ENCODE data around the gene SIX3. TPM values are rescaled to one million over a fixed set of nuclear protein-coding genes. Genes with fewer than 3 reads are reported as not detected.
A peak's percentile ranks its signal among the peaks of the same experiment; 100 is the strongest.

Gene SIX3
- total RNA-seq, 3 donors from 2014 or later (not counting 1 experiment from before 2014, with no cell fraction given) = 0.15 to 0.39 TPM; not detected in 1

DNA sequence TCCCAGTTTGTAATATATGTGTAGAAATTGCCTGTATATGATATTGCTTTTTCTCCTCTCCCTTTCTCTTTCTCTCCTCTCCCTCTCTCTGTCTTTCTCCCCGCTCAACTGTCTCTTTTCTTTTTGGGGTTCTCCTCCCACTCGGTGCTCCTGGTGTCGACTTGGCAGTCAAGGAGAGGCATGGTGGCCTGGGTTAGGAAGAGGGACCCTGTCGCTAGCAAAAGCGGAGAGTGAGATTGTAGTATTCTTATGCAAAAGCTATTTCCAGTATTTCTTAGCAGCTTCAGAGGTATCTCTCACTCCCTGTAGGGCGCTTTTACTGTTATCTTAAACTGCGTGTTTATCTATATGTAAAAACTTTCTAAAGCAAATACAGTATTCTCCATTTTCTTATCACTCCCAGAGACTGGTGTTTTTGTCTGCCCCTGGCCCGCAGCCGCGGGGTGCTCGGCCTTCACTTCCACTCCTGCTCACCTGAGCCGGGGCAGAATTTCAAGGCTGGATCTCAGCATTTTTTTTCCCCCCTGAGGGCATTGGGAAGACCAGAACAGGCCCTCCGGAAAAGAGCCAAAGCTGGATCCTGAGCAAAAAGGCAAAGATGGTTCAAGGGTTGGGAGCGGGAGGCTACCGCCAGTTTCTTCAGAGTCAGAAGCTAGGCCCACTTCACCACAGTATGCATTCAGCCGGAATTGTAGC is 4.3 kb downstream of the SIX3 start:
- peaks cover 47% of the 10 kb centered on the region for H3K27me3 ChIP-seq (ENCODE audit: control insufficient read depth, insufficient read depth, low read length)
- ATAC-seq (no peak), DNase-seq (no peak)
- no peak overlapping the region for H3K27ac ChIP-seq (ENCODE audit: low read length)
- Mint-ChIP-seq H3K4me3 (peak overlapping the region; percentile 43), H3K9me3 (no peaks in the 10 kb centered on the region), H3K4me1 (peaks cover 9 to 38% of the 10 kb centered on the region in 2 donors), H3K27ac (no peak overlapping the region), H3K36me3 (no peaks in the 10 kb centered on the region), H3K27me3 (ENCODE audit: low read depth in 2 of 2) (peaks cover 70 to 83% of the 10 kb centered on the region in 2 donors)
- 45% methylated on average over 12 of the region's 16 CpGs for WGBS (ENCODE audit: insufficient coverage)
- no peaks in the 10 kb centered on the region for H3K36me3 ChIP-seq (ENCODE audit: control insufficient read depth, insufficient read depth, low read length)
- peaks cover 23% of the 10 kb centered on the region for H3K4me1 ChIP-seq (ENCODE audit: control insufficient read depth, insufficient read depth, low read length)
- H3K4me3 ChIP-seq (ENCODE audit: low read length) = no peak overlapping the region
- H3K9me3 ChIP-seq (ENCODE audit: control insufficient read depth, insufficient read depth, low read length) = no peaks in the 10 kb centered on the region
- TF ChIP-seq CTCF (IDR thresholded peaks at IDR 0.05) = no peak
- intact Hi-C loops (cut with micrococcal nuclease) = no loop called here

DNA sequence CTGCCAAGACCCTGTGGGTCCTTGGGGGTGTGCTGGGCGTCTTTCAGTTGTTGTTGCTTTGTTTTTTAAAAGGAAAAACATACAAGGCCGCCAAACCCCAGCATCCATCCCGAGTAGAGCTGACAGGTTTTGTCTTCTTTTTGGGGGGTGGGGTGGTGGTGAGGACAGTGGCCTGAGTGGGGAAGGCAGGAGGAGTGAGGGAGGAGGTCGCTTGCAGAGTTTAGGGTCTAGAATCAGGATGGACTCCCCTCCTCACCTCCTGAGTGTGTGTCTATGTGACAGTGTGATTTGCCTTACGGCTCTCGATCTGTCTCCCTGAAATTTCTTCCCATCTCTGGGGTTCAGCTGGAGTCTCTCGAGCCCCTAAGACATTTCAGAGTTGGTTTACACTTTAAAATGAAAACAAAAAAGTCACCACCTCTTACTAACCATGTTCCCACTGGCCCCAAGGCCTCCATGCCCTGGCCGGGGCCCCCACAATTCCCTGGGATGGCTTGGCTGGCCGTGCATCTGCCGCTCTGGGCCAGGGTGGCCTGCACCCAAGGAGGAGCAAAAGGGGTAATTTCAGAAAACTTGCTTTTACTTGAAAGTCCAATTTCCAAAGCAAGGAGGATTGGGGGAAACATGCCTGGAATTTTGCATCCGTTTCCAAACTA is 5.0 kb downstream of the SIX3 start:
- no peaks in the 10 kb centered on the region for H3K36me3 Mint-ChIP-seq
- ATAC-seq = no peak
- Histone ChIP-seq H3K4me3 (ENCODE audit: low read length) (no peak overlapping the region), H3K27ac (ENCODE audit: low read length) (no peak overlapping the region), H3K4me1 (ENCODE audit: control insufficient read depth, insufficient read depth, low read length) (peaks cover 17% of the 10 kb centered on the region), H3K36me3 (ENCODE audit: control insufficient read depth, insufficient read depth, low read length) (no peaks in the 10 kb centered on the region), H3K27me3 (ENCODE audit: control insufficient read depth, insufficient read depth, low read length) (peaks cover 41% of the 10 kb centered on the region), H3K9me3 (ENCODE audit: control insufficient read depth, insufficient read depth, low read length) (no peaks in the 10 kb centered on the region)
- intact Hi-C loops (cut with micrococcal nuclease) = no loop called here
- H3K4me1 Mint-ChIP-seq = peaks cover 2 to 32% of the 10 kb centered on the region in 2 donors
- no peak overlapping the region for H3K4me3 Mint-ChIP-seq
- TF ChIP-seq CTCF (IDR thresholded peaks at IDR 0.05) = no peak
- DNase-seq = no peak
- no peak overlapping the region for H3K27ac Mint-ChIP-seq
- no peaks in the 10 kb centered on the region for H3K9me3 Mint-ChIP-seq
- WGBS (ENCODE audit: insufficient coverage) = 44% methylated on average over 11 of the region's 11 CpGs
- H3K27me3 Mint-ChIP-seq (ENCODE audit: low read depth in 2 of 2) = peaks cover 69 to 83% of the 10 kb centered on the region in 2 donors

- WGBS (ENCODE audit: insufficient coverage) = 73% methylated on average over 5 of the region's 5 CpGs
- no peak for TF ChIP-seq CTCF (IDR thresholded peaks at IDR 0.05)
- no peaks in the 10 kb centered on the region for H3K9me3 Mint-ChIP-seq
- H3K4me3 Mint-ChIP-seq = no peak overlapping the region
- DNase-seq (no peak), ATAC-seq (no peak)
- H3K9me3 ChIP-seq (ENCODE audit: control insufficient read depth, insufficient read depth, low read length) = no peaks in the 10 kb centered on the region
- H3K36me3 Mint-ChIP-seq = no peaks in the 10 kb centered on the region
- no peak overlapping the region for H3K27ac Mint-ChIP-seq
- H3K27me3 Mint-ChIP-seq (ENCODE audit: low read depth in 2 of 2) = peaks cover 68 to 87% of the 10 kb centered on the region in 2 donors
- no peak overlapping the region for H3K4me3 ChIP-seq (ENCODE audit: low read length)
- H3K27me3 ChIP-seq (ENCODE audit: control insufficient read depth, insufficient read depth, low read length) = peaks cover 38% of the 10 kb centered on the region
- H3K27ac ChIP-seq (ENCODE audit: low read length) = no peak overlapping the region
- H3K36me3 ChIP-seq (ENCODE audit: control insufficient read depth, insufficient read depth, low read length) = no peaks in the 10 kb centered on the region
- intact Hi-C loops (cut with micrococcal nuclease) = no loop called here
- H3K4me1 Mint-ChIP-seq = peaks cover 0 to 27% of the 10 kb centered on the region in 2 donors
- H3K4me1 ChIP-seq (ENCODE audit: control insufficient read depth, insufficient read depth, low read length) = peaks cover 15% of the 10 kb centered on the region
Measured at GRCh38 chr2:44947028-44947375, 5.5 kb downstream of the SIX3 start.
